HEK293 (cell line): ENCODE data around the gene HOXC10.

ENCODE experiments used
- CTCF ChIA-PET: fragments of 350-600 bp; formaldehyde crosslinking; extraction: SDS; loops from one replicate; lab custom pipeline; 2021; ENCODE audit warnings: antibody characterized with exemption; lab: Yijun Ruan, JAX
- POLR2A ChIA-PET: fragments of 300-600 bp; formaldehyde crosslinking; extraction: SDS; loops from one replicate; lab custom pipeline; 2020; ENCODE audit warnings: antibody characterized with exemption, inconsistent platforms; lab: Yijun Ruan, JAX
- H3K27ac ChIP-seq: fragments of 200-500 bp; sonication (Bioruptor generic); 2 replicates; pipeline ENCODE4 v1.5.1; 2014; ENCODE audit warnings: low read depth, low read length, control low read depth, inconsistent platforms; ENCODE audit errors: extremely low read depth
- H3K36me3 ChIP-seq, 2 experiments: fragments of 200-500 bp in 1 of 2; sonication (Bioruptor generic) in 1 of 2; 1 replicate in 1 of 2; 2 replicates in 1 of 2; pipeline ENCODE4 v1.5.1; 2014 to 2017; ENCODE audit warnings: inconsistent platforms in 2 of 2, low read length in 2 of 2; ENCODE audit not compliant: control insufficient read depth in 2 of 2, insufficient read depth in 1 of 2
- H3K4me1 ChIP-seq: fragments of 200-500 bp; sonication (Bioruptor generic); 2 replicates; pipeline ENCODE4 v1.5.1; 2014; ENCODE audit warnings: mild to moderate bottlenecking, low read length, inconsistent platforms; ENCODE audit not compliant: control insufficient read depth, insufficient read depth
- H3K4me3 ChIP-seq: 2 replicates; pipeline ENCODE4 v1.5.1; 2011; ENCODE audit warnings: low read depth, mild to moderate bottlenecking, control low read depth, low read length, moderate library complexity
- H3K9me3 ChIP-seq: fragments of 200-500 bp; sonication (Bioruptor generic); 2 replicates; pipeline ENCODE4 v1.5.1; 2014; ENCODE audit warnings: low read depth, low read length, inconsistent platforms; ENCODE audit not compliant: control insufficient read depth, insufficient read depth
- IKZF3 ChIP-seq: fragments of 450-650 bp; IDR thresholded peaks from 2 replicates; pipeline ENCODE4 v1.5.0; 2018; ENCODE audit warnings: missing biosample characterization, mild to moderate bottlenecking, missing genetic modification characterization, moderate library complexity
- KLF1 ChIP-seq: fragments of 450-650 bp; formaldehyde crosslinking; IDR thresholded peaks from 2 replicates; pipeline ENCODE4 v1.5.1; 2016; ENCODE audit warnings: missing biosample characterization, missing genetic modification characterization
- KLF17 ChIP-seq: fragments of 450-650 bp; formaldehyde crosslinking; IDR thresholded peaks from 2 replicates; pipeline ENCODE4 v1.5.1; 2016; ENCODE audit warnings: missing biosample characterization, missing genetic modification characterization
- PRDM1 ChIP-seq: fragments of 450-650 bp; formaldehyde crosslinking; IDR thresholded peaks from 2 replicates; pipeline ENCODE4; 2016; ENCODE audit warnings: missing biosample characterization, missing genetic modification characterization
- TSHZ1 ChIP-seq: fragments of 450-650 bp; formaldehyde crosslinking; IDR thresholded peaks from 2 replicates; pipeline ENCODE4 v1.5.1; 2016; ENCODE audit warnings: missing biosample characterization, missing genetic modification characterization, borderline replicate concordance
- WT1 ChIP-seq: fragments of 450-650 bp; formaldehyde crosslinking; IDR thresholded peaks from 2 replicates; pipeline ENCODE4 v1.5.1; 2016; ENCODE audit warnings: missing biosample characterization, missing genetic modification characterization
- ZBTB49 ChIP-seq: fragments of 450-650 bp; formaldehyde crosslinking; IDR thresholded peaks from 2 replicates; pipeline ENCODE4 v1.5.1; 2016; ENCODE audit warnings: missing biosample characterization, missing genetic modification characterization, low read depth
- ZFHX2 ChIP-seq: fragments of 450-650 bp; formaldehyde crosslinking; conservative IDR thresholded peaks from 2 replicates; pipeline ENCODE4 v1.5.1; 2016; ENCODE audit warnings: missing biosample characterization, missing genetic modification characterization
- ZFP3 ChIP-seq: fragments of 450-650 bp; formaldehyde crosslinking; IDR thresholded peaks from 2 replicates; pipeline ENCODE4 v1.5.1; 2016; ENCODE audit warnings: low read depth, missing biosample characterization, missing genetic modification characterization
- ZNF335 ChIP-seq: fragments of 450-650 bp; formaldehyde crosslinking; conservative IDR thresholded peaks from 2 replicates; pipeline ENCODE4 v1.5.1; 2016; ENCODE audit warnings: missing biosample characterization, missing genetic modification characterization
- ZNF341 ChIP-seq: fragments of 450-650 bp; formaldehyde crosslinking; IDR thresholded peaks from 2 replicates; pipeline ENCODE4; 2016; ENCODE audit warnings: low read depth, missing biosample characterization, missing genetic modification characterization
- ZNF366 ChIP-seq: fragments of 450-650 bp; formaldehyde crosslinking; conservative IDR thresholded peaks from 2 replicates; pipeline ENCODE4 v1.5.1; 2016; ENCODE audit warnings: missing biosample characterization, missing genetic modification characterization
- ZNF394 ChIP-seq: fragments of 450-650 bp; formaldehyde crosslinking; IDR thresholded peaks from 2 replicates; pipeline ENCODE4 v1.5.1; 2016; ENCODE audit warnings: missing biosample characterization, missing genetic modification characterization, mild to moderate bottlenecking, moderate library complexity, borderline replicate concordance
- ZNF449 ChIP-seq: fragments of 450-650 bp; formaldehyde crosslinking; IDR thresholded peaks from 2 replicates; pipeline ENCODE4 v1.5.1; 2017; ENCODE audit warnings: missing biosample characterization, mild to moderate bottlenecking, missing genetic modification characterization, moderate library complexity
- ZNF473 ChIP-seq: fragments of 450-650 bp; formaldehyde crosslinking; IDR thresholded peaks from 2 replicates; pipeline ENCODE4 v1.5.1; 2017; ENCODE audit warnings: missing biosample characterization, missing genetic modification characterization
- ZNF529 ChIP-seq: fragments of 450-650 bp; formaldehyde crosslinking; IDR thresholded peaks from 2 replicates; pipeline ENCODE4 v1.5.1; 2017; ENCODE audit warnings: missing genetic modification characterization, missing biosample characterization; ENCODE audit not compliant: insufficient replicate concordance
- ZNF596 ChIP-seq: fragments of 450-650 bp; IDR thresholded peaks from 2 replicates; pipeline ENCODE4 v1.5.0; 2018; ENCODE audit warnings: missing biosample characterization, mild to moderate bottlenecking, missing genetic modification characterization, moderate library complexity
- ZNF600 ChIP-seq: fragments of 450-650 bp; formaldehyde crosslinking; IDR thresholded peaks from 2 replicates; pipeline ENCODE4 v1.5.1; 2016; ENCODE audit warnings: missing biosample characterization, missing genetic modification characterization
- ZNF626 ChIP-seq: fragments of 450-650 bp; sonication (Bioruptor Pico); formaldehyde crosslinking; IDR thresholded peaks from 2 replicates; pipeline ENCODE4 v1.5.1; 2018; ENCODE audit warnings: missing biosample characterization, missing genetic modification characterization, inconsistent platforms
- ZNF785 ChIP-seq: fragments of 450-650 bp; formaldehyde crosslinking; IDR thresholded peaks from 2 replicates; pipeline ENCODE4 v1.5.1; 2016; ENCODE audit warnings: missing biosample characterization, missing genetic modification characterization
- ZSCAN4 ChIP-seq: fragments of 450-650 bp; formaldehyde crosslinking; IDR thresholded peaks from 2 replicates; pipeline ENCODE4 v1.5.1; 2017; ENCODE audit warnings: missing biosample characterization, missing genetic modification characterization

The HOXC10 gene

GRCh38 chr12:53972152-53972702 lies 12.7 kb upstream of the HOXC10 start (continued):
- TF ChIP-seq ZNF449 (tag by site-specific recombination): peak; percentile 22; the same call in 1 of the 2 replicates
- peak; percentile 34; the same call in 1 of the 2 replicates for TF ChIP-seq ZNF335 (tag by site-specific recombination)
- TF ChIP-seq ZSCAN4: no peak
- peak; percentile 55; the same call in 1 of the 2 replicates for TF ChIP-seq ZNF394
- peak; percentile 88 for TF ChIP-seq ZNF600
- peak; percentile 54; the same call in 1 of the 2 replicates for TF ChIP-seq WT1 (tag by site-specific recombination)

GRCh38 chr12:53972722-53973235 lies 12.2 kb upstream of the HOXC10 start, which contains the start of gene HOXC11:
Gene HOXC11, plus strand, starts transcription at chr12:53973126. Its CDS starts 116 bp downstream, at chr12:53973242.
- Histone ChIP-seq H3K9me3 (no peaks in the 10 kb centered on the region), H3K4me3 (peak within 1 kb of the TSS; percentile 38), H3K4me1 (peaks cover 62% of the 10 kb centered on the region), H3K36me3 (no peaks in the 10 kb centered on the region), H3K27ac (peak within 1 kb of the TSS; percentile 97)
- CTCF ChIA-PET: interaction anchor here (0.6 to 1.5 kb wide), 3 partner anchors 12 to 362 kb away, joined by 3 to 6 read pairs (median 4); partner anchors contain the start of gene HOXC10
- POLR2A ChIA-PET: interaction anchor here (0.6 kb wide), 1 partner anchor 381 kb away, joined by 5 read pairs; no protein-coding TSS in a partner anchor
- TF ChIP-seq KLF1 (tag by site-specific recombination) (peak; percentile 38; the same call in 1 of the 2 replicates), IKZF3 (tag by site-specific recombination) (no peak), ZFHX2 (tag by site-specific recombination) (peak; percentile 52), ZNF785 (tag by site-specific recombination) (no peak), PRDM1 (no peak), ZBTB49 (no peak), ZNF529 (tag by site-specific recombination) (no peak), ZNF473 (tag by site-specific recombination) (no peak), ZNF366 (tag by site-specific recombination) (peak; percentile 62; the same call in 1 of the 2 replicates), ZNF596 (tag by site-specific recombination) (peak; percentile 54; the same call in 1 of the 2 replicates), ZNF626 (tag by site-specific recombination) (no peak), KLF17 (tag by site-specific recombination) (peak; percentile 10; the same call in 1 of the 2 replicates), ZFP3 (tag by site-specific recombination) (no peak), TSHZ1 (tag by site-specific recombination) (no peak), ZNF341 (tag by site-specific recombination) (no peak)
